Cardiac muscle cell (in vitro differentiated cells and primary cell): ENCODE data around the gene MAMSTR. TPM values are rescaled to one million over a fixed set of nuclear protein-coding genes. Genes with fewer than 3 reads are reported as not detected.

ENCODE experiments used
- DNase-seq, 2 donors: peaks; one replicate each; pipeline versions ENCODE4 v3.0.0 to v3.0.0-alpha.2; 2010 to 2017; ENCODE audit warnings: low read depth in 1 of 2, low spot score in 1 of 2
- H3K27ac ChIP-seq: fragments of 200-600 bp; sonication (generic); 2 replicates; pipeline ENCODE4 v1.5.1; 2016
- H3K27me3 ChIP-seq: fragments of 200-600 bp; sonication (generic); 2 replicates; pipeline ENCODE4 v1.6.0; 2016; ENCODE audit warnings: control low read depth
- H3K36me3 ChIP-seq: fragments of 200-600 bp; sonication (generic); 2 replicates; pipeline ENCODE4 v1.5.1; 2016; ENCODE audit warnings: control low read depth
- H3K4me1 ChIP-seq: fragments of 200-600 bp; sonication (generic); 2 replicates; pipeline ENCODE4 v1.8.1; 2017; ENCODE audit warnings: low read depth, mild to moderate bottlenecking, mixed run types
- H3K4me3 ChIP-seq: fragments of 200-600 bp; sonication (generic); 2 replicates; pipeline ENCODE4 v1.5.1; 2016; ENCODE audit warnings: mild to moderate bottlenecking
- H3K9me3 ChIP-seq: fragments of 200-600 bp; sonication (generic); 2 replicates; pipeline ENCODE4 v1.5.1; 2017; ENCODE audit warnings: low read depth, mild to moderate bottlenecking, control low read depth
- polyA plus RNA-seq: library from polyadenylated mRNA; unstranded; fragments of >200 nt; fragmentation: Nextera tagmentation; extraction: Ambion mirVana; gene quantifications from 2 replicates; pipeline ENCODE4 v1.2.1, GENCODE V29; 2016
- total RNA-seq: library from RNA; depleted of rRNA; stranded (reverse); fragments of >200 nt; gene quantifications from 2 replicates; pipeline ENCODE4 v1.2.3, GENCODE V29; 2016
- TF ChIP-seq, protein P1 (sequence below): IDR thresholded peaks from 2 replicates; pipeline ENCODE4 v1.5.1; 2012; ENCODE audit warnings: low read depth, mild to moderate bottlenecking, low read length

MAMSTR gene
- total and polyA plus RNA-seq, 2 experiments from 2014 or later = 4.7 to 6.3 TPM

DNA sequence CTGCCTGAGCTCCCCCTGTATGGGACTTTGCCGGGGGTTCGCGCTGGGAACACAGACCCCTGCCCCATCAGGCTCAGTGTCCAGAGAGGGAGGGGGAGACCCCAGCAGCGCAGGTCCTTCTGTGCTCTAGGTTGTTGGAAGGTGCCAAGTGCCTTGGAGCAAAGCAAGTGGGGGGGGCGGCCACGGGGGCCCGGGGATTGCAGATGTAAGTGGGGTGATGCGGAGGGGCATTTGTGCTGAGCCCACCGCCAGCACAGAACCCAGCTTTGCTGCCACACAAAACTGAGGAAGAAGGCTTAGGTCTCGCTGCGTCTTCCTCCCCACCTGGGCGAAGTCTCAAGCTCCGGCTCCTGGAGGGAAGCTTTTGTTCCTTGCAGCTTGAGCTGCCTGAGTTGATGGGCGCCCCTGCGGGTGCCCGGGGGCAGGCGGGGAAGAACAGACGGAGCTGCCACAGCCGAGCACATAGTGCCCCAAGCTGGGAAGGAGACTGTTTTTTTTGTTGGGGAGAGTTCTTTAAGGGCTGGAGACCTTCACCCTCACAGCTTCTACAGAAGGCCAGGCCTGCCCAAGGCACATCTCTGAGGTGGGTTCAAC, 45.2 kb downstream of the MAMSTR start:
- Histone ChIP-seq H3K27ac (no peak overlapping the region), H3K36me3 (no peaks in the 10 kb centered on the region), H3K9me3 (no peaks in the 10 kb centered on the region), H3K4me1 (no peaks in the 10 kb centered on the region), H3K4me3 (no peak overlapping the region), H3K27me3 (no peaks in the 10 kb centered on the region)
- DNase-seq = no peak
- TF ChIP-seq, protein P1, sequence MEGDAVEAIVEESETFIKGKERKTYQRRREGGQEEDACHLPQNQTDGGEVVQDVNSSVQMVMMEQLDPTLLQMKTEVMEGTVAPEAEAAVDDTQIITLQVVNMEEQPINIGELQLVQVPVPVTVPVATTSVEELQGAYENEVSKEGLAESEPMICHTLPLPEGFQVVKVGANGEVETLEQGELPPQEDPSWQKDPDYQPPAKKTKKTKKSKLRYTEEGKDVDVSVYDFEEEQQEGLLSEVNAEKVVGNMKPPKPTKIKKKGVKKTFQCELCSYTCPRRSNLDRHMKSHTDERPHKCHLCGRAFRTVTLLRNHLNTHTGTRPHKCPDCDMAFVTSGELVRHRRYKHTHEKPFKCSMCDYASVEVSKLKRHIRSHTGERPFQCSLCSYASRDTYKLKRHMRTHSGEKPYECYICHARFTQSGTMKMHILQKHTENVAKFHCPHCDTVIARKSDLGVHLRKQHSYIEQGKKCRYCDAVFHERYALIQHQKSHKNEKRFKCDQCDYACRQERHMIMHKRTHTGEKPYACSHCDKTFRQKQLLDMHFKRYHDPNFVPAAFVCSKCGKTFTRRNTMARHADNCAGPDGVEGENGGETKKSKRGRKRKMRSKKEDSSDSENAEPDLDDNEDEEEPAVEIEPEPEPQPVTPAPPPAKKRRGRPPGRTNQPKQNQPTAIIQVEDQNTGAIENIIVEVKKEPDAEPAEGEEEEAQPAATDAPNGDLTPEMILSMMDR = no peak

DNA sequence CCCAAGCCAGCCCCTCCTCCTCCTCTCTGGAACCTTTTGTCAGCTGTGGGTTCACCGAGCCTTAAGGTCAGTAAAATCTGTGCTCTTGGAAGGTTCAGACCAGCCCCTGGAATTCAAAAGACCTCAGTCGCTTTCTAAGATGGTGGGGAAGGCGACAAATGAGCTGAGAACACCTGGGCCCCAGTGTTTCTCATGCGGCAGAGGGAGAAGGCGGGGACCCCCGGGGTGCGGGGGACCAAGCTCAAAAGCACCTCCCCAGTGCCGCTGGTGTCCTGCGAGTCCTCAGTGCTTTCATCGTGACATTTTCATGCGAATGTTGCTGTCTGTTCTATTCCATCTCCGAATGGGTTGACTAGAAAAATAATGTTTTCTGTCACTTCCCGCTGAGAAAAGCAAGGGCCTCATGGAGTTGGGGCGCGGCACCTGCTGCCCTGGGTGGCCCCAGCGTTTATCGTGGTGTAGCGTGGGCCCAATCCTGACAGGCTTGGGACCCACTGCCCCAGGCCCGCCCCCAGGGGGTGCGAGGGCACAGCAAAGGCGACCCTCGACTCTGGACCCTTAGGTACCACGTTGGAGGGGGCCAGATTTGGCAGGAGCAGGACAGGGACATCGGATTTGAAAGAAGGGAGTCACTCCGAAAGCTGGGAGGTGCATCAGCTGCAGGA, 46.0 kb downstream of the MAMSTR start:
- no peak for DNase-seq
- no peak overlapping the region for H3K4me3 ChIP-seq

DNA sequence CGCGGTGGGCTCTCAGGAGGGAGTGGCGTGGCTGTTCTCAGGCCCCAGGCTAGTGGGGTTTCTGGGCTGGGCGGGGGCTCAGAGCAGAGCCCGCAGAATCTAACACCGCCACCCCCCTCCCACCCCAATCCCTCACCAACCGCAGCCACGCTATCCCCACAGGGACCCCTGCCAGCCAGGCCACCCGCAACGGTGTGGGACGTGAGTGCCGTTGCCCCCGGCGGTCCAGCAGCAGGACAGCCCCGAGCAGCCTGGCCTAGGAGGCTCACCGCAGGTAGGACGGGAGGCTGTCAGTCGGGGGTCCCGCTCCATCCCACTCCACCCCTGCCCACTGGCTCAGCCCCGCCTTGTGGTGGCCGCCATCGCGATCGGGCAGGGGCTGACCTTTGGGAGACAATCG, 46.5 kb downstream of the MAMSTR start, which contains the start of gene NTN5:
Gene NTN5, minus strand, starts transcription at position 24 of the 400 bp plus-strand sequence. CDS start 2,031 bp downstream, outside the sequence.
- Histone ChIP-seq H3K4me1 (no peaks in the 10 kb centered on the region), H3K27me3 (no peaks in the 10 kb centered on the region), H3K4me3 (no peak within 1 kb of the TSS), H3K36me3 (no peaks in the 10 kb centered on the region), H3K9me3 (no peaks in the 10 kb centered on the region), H3K27ac (no peak within 1 kb of the TSS)
- TF ChIP-seq, protein P1 = no peak
- DNase-seq = no peak

More for the DNA sequence above, 46.0 kb downstream of the MAMSTR start:
- no peaks in the 10 kb centered on the region for H3K9me3 ChIP-seq
- no peaks in the 10 kb centered on the region for H3K36me3 ChIP-seq
- H3K4me1 ChIP-seq = no peaks in the 10 kb centered on the region
- H3K27me3 ChIP-seq = no peaks in the 10 kb centered on the region
- H3K27ac ChIP-seq = no peak overlapping the region
- TF ChIP-seq, protein P1 = no peak

DNA sequence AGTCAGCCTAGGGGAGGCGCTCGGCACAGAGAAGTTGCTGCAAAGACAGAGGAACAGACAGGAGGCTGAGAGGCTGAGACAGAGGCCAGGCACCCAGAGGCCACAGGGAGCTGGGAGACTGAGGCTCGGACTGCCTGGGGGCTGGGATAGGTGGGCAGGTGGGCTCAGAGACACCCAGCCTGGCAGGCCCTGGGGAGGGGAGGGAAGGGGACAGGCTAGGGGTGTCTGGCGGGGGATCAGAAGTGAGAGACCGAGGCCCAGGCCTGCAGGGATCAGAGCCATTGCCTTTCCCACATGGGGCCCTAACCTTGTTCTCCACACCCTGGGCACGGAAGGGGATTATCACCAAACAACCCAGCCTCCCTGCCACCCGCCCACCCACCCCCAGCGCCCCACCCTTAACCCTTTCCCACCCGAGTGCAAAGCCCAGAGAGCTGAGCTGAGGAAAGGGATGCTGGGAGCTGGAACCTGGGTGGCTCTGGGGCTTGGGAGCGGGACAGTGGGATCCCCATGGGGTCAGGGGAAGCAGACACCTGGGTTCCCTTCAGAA, 48.0 kb downstream of the MAMSTR start:
- TF ChIP-seq, protein P1 = no peak
- Histone ChIP-seq H3K27me3 (no peaks in the 10 kb centered on the region), H3K36me3 (no peaks in the 10 kb centered on the region), H3K27ac (no peak overlapping the region), H3K4me3 (no peak overlapping the region), H3K9me3 (no peaks in the 10 kb centered on the region), H3K4me1 (no peaks in the 10 kb centered on the region)
- DNase-seq = no peak

DNA sequence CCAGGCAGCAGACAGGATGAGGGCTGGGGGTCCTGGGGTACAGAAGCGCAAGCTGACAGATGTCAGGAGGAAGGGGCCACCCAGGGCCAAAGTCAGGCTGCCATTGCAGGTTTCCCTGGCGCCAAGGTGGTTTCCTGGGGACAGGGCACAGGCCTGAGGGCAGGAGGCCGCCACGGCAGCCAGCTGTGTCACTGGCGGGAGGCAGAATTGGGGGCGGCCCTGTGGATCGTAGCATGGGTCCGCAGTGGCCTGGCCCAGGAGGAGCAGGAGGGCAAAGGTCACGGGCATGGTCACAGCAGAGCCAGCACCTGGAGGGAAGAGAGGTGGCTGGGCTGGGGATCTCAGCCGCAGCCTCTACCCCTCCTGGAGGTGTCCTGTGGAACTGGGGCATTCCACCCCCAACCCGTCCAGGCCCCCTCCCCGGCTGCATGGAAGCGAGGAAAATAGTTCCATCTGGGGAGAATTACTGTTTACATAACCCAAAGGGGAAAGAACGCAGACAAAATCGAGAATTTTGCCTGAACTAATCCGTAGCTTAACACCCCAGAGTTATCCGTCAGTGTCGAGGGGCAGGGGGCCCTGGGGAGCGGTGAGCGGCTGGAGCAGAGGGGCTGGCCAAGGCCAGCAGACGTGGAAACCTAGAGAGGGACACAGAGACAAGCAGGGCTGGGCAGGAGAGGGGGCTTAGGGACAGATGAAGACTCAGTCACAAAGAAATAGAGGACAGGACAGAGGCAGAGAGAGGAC, 48.7 kb downstream of the MAMSTR start:
- Histone ChIP-seq H3K9me3 (no peaks in the 10 kb centered on the region), H3K27ac (no peak overlapping the region), H3K4me3 (no peak overlapping the region), H3K36me3 (no peaks in the 10 kb centered on the region), H3K4me1 (no peaks in the 10 kb centered on the region), H3K27me3 (no peaks in the 10 kb centered on the region)
- TF ChIP-seq, protein P1 = no peak
- no peak for DNase-seq
